H9 (cell line): ENCODE results near the gene SSPN. TPM values are rescaled to one million over a fixed set of nuclear protein-coding genes. Genes with fewer than 3 reads are reported as not detected.

Source experiments
- DNase-seq: peaks from one replicate; pipeline ENCODE4 v3.0.0-alpha.2; 2017
- H2AFZ ChIP-seq: one replicate; pipeline ENCODE4 v1.6.1; 2013; ENCODE audit warnings: mild to moderate bottlenecking, low read length, control low read depth, moderate library complexity
- H2AK5ac ChIP-seq: 2 replicates; pipeline ENCODE4 v1.6.1; 2013; ENCODE audit warnings: low read length, control low read depth, mixed read lengths; ENCODE audit not compliant: insufficient read length
- H2BK120ac ChIP-seq: one replicate; pipeline ENCODE4 v1.6.1; 2013; ENCODE audit warnings: low read depth, mild to moderate bottlenecking, low read length, control low read depth, inconsistent platforms; ENCODE audit not compliant: poor library complexity, severe bottlenecking
- H2BK12ac ChIP-seq: 2 replicates; pipeline ENCODE4 v1.6.1; 2013; ENCODE audit warnings: low read length, control low read depth, mixed read lengths, low read depth; ENCODE audit not compliant: insufficient read length
- H2BK15ac ChIP-seq: 2 replicates; pipeline ENCODE4 v1.6.1; 2013; ENCODE audit warnings: low read depth, low read length, control low read depth
- H2BK20ac ChIP-seq: one replicate; pipeline ENCODE4 v1.6.1; 2013; ENCODE audit warnings: low read depth, mild to moderate bottlenecking, low read length, control low read depth, inconsistent platforms; ENCODE audit not compliant: poor library complexity, severe bottlenecking
- H2BK5ac ChIP-seq: 2 replicates; pipeline ENCODE4 v1.6.1; 2013; ENCODE audit warnings: low read length, control low read depth, mixed read lengths; ENCODE audit not compliant: insufficient read length
- H3K14ac ChIP-seq: 2 replicates; pipeline ENCODE4 v1.6.1; 2013; ENCODE audit warnings: low read length, control low read depth; ENCODE audit not compliant: insufficient read depth
- H3K18ac ChIP-seq: 2 replicates; pipeline ENCODE4 v1.6.1; 2013; ENCODE audit warnings: low read depth, mild to moderate bottlenecking, mixed read lengths, low read length, control low read depth; ENCODE audit not compliant: insufficient read length
- H3K23ac ChIP-seq: 2 replicates; pipeline ENCODE4 v1.6.1; 2013; ENCODE audit warnings: low read length, control low read depth, mixed read lengths, low read depth; ENCODE audit not compliant: insufficient read length
- H3K23me2 ChIP-seq: 2 replicates; pipeline ENCODE4 v1.6.1; 2013; ENCODE audit warnings: low read depth, mild to moderate bottlenecking, mixed read lengths, low read length, control low read depth; ENCODE audit not compliant: insufficient read length, poor library complexity, severe bottlenecking
- H3K27ac ChIP-seq: 2 replicates; pipeline ENCODE4 v1.5.1; 2013; ENCODE audit warnings: low read length, control low read depth, mixed read lengths, low read depth; ENCODE audit not compliant: insufficient read length
- H3K27me3 ChIP-seq: 2 replicates; pipeline ENCODE4 v1.6.1; 2013; ENCODE audit warnings: low read length, control low read depth, inconsistent platforms; ENCODE audit not compliant: insufficient read depth
- H3K4ac ChIP-seq: 2 replicates; pipeline ENCODE4 v1.6.1; 2013; ENCODE audit warnings: low read depth, mild to moderate bottlenecking, control low read depth, inconsistent platforms, low read length, moderate library complexity
- H3K4me1 ChIP-seq: 2 replicates; pipeline ENCODE4 v1.6.1; 2013; ENCODE audit warnings: low read length, control low read depth, inconsistent platforms; ENCODE audit not compliant: insufficient read depth
- H3K4me2 ChIP-seq: 2 replicates; pipeline ENCODE4 v1.6.1; 2013; ENCODE audit warnings: low read length, control low read depth, mixed read lengths; ENCODE audit not compliant: insufficient read length, insufficient read depth
- H3K56ac ChIP-seq: 2 replicates; pipeline ENCODE4 v1.6.1; 2013; ENCODE audit warnings: low read depth, mild to moderate bottlenecking, mixed read lengths, low read length, control low read depth; ENCODE audit not compliant: insufficient read length
- H3K79me1 ChIP-seq: 2 replicates; pipeline ENCODE4 v1.6.1; 2013; ENCODE audit warnings: low read depth, mild to moderate bottlenecking, moderate library complexity, low read length, control low read depth, inconsistent platforms; ENCODE audit not compliant: insufficient read depth, poor library complexity, severe bottlenecking
- H3K79me2 ChIP-seq: 2 replicates; pipeline ENCODE4 v1.6.1; 2013; ENCODE audit warnings: low read length, control low read depth, inconsistent platforms; ENCODE audit not compliant: insufficient read depth
- H3K9ac ChIP-seq: 2 replicates; pipeline ENCODE4 v1.6.1; 2013; ENCODE audit warnings: low read length, control low read depth, mixed read lengths; ENCODE audit not compliant: insufficient read length; ENCODE audit errors: extremely low read depth
- H3K9me3 ChIP-seq: one replicate; pipeline ENCODE4 v1.6.1; 2013; ENCODE audit warnings: low read depth, low read length, inconsistent platforms; ENCODE audit not compliant: control insufficient read depth
- H3T11ph ChIP-seq: one replicate; pipeline ENCODE4 v1.6.1; 2013; ENCODE audit warnings: mild to moderate bottlenecking, low read length, control low read depth, inconsistent platforms
- H4K20me1 ChIP-seq: one replicate; pipeline ENCODE4 v1.6.1; 2013; ENCODE audit not compliant: control insufficient read depth, insufficient read length, insufficient read depth
- H4K5ac ChIP-seq: 2 replicates; pipeline ENCODE4 v1.6.1; 2013; ENCODE audit warnings: low read depth, mild to moderate bottlenecking, mixed read lengths, low read length, control low read depth; ENCODE audit not compliant: insufficient read length
- H4K8ac ChIP-seq: replicated peaks from 2 replicates; pipeline ENCODE4 v1.6.1; 2013; ENCODE audit warnings: low read length, control low read depth, mixed read lengths, low read depth; ENCODE audit not compliant: insufficient read length
- H4K91ac ChIP-seq: 2 replicates; pipeline ENCODE4 v1.6.1; 2013; ENCODE audit warnings: low read depth, mild to moderate bottlenecking, moderate library complexity, mixed read lengths, low read length, control low read depth; ENCODE audit not compliant: insufficient read length
- H3K27ac Mint-ChIP-seq, 3 experiments: 2 replicates in 2 of 3; 3 replicates in 1 of 3; pipeline ENCODE4 v1.8.0; 2020 to 2021; ENCODE audit warnings: mixed read lengths in 3 of 3, mild to moderate bottlenecking in 1 of 3, moderate library complexity in 1 of 3
- H3K27me3 Mint-ChIP-seq: 2 replicates; pipeline ENCODE4 v1.8.0; 2021; ENCODE audit warnings: low read depth, mild to moderate bottlenecking, moderate library complexity, mixed read lengths
- H3K36me3 Mint-ChIP-seq, 3 experiments: 2 replicates in 2 of 3; 3 replicates in 1 of 3; pipeline ENCODE4 v1.8.0; 2020 to 2021; ENCODE audit warnings: low read depth in 3 of 3, mixed read lengths in 3 of 3; ENCODE audit not compliant: insufficient read depth in 1 of 3
- H3K4me1 Mint-ChIP-seq, 2 experiments: 2 replicates each; pipeline ENCODE4 v1.8.0; 2020; ENCODE audit warnings: mixed read lengths in 2 of 2
- H3K4me3 Mint-ChIP-seq, 2 experiments: 2 replicates in 1 of 2; 3 replicates in 1 of 2; pipeline ENCODE4 v1.8.0; 2020 to 2021; ENCODE audit warnings: mild to moderate bottlenecking in 2 of 2, mixed read lengths in 2 of 2, moderate library complexity in 1 of 2
- H3K9me3 Mint-ChIP-seq, 2 experiments: 2 replicates in 1 of 2; 3 replicates in 1 of 2; pipeline ENCODE4 v1.8.0; 2020; ENCODE audit warnings: mild to moderate bottlenecking in 2 of 2, mixed read lengths in 2 of 2, moderate library complexity in 1 of 2
- CTCF ChIP-seq: fragments of 200-600 bp; sonication (generic); conservative IDR thresholded peaks from 3 replicates; pipeline ENCODE4 v1.8.0; 2021; ENCODE audit warnings: antibody characterized with exemption, mild to moderate bottlenecking
- WGBS: extraction: QIAGEN DNeasy Blood & Tissue Kit; methylation state at CpG from one replicate; pipeline ENCODE4 v1.1.7; 2013; ENCODE audit warnings: missing lambda C conversion rate, low lambda C conversion rate, mixed read lengths; ENCODE audit not compliant: insufficient read length; ENCODE audit errors: extremely low coverage; 5-methylcytosine and 5-hydroxymethylcytosine counted together
- total RNA-seq: library from RNA; stranded (reverse); gene quantifications from 2 replicates; pipeline ENCODE4 v1.2.1, GENCODE V29; 2021

Gene SSPN
- total RNA-seq, 1 experiment from 2014 or later, result 0.81 TPM

DNA sequence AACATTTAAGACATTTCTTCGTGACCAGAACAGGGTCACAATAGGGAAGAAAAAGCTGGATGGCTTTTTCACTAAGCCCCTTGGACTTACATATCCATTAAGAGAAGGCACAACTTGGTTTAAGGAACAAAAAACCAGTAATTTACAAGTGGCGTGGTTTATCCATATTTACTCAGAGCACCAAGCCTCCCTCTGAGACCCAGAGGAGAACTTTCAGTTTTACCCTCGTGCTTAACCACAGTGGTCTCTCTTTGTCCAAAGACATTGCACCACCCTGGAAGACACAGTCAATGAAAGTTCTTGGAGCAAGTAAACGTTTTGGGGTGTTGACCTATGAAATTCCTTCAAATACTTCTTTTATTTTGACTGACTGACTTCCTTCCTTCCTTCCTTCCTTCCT, 52.5 kb downstream of the SSPN start:
- no peak overlapping the region for H4K5ac ChIP-seq
- no peak overlapping the region for H3K27ac Mint-ChIP-seq
- no peak overlapping the region for H2AK5ac ChIP-seq
- H2AFZ ChIP-seq, result no peak overlapping the region
- H3K79me2 ChIP-seq, result no peaks in the 10 kb centered on the region
- H3K23me2 ChIP-seq, result no peaks in the 10 kb centered on the region
- H3K27me3 ChIP-seq, result no peaks in the 10 kb centered on the region
- H3K14ac ChIP-seq, result no peak overlapping the region
- H3K27ac ChIP-seq, result no peak overlapping the region
- H4K91ac ChIP-seq, result no peak overlapping the region
- no peak for TF ChIP-seq CTCF
- no peak overlapping the region for H2BK15ac ChIP-seq
- DNase-seq, result no peak
- H3K9me3 Mint-ChIP-seq, result peaks cover 12 to 13% of the 10 kb centered on the region in 2 experiments; a peak in 4 of 5 replicates
- no peak overlapping the region for H3K23ac ChIP-seq
- H3K27me3 Mint-ChIP-seq, result peaks cover 1% of the 10 kb centered on the region; the same call in 1 of the 2 replicates
- no peak overlapping the region for H3K18ac ChIP-seq
- H3K4ac ChIP-seq, result no peak overlapping the region
- H3K9ac ChIP-seq, result no peak overlapping the region
- no peak overlapping the region for H2BK120ac ChIP-seq
- H3K4me2 ChIP-seq, result no peak overlapping the region
- H3K56ac ChIP-seq, result no peak overlapping the region
- no peak overlapping the region for H3K4me3 Mint-ChIP-seq
- peaks cover 0 to 12% (median 8%) of the 10 kb centered on the region in 3 experiments; a peak in 4 of 7 replicates for H3K36me3 Mint-ChIP-seq
- no peak overlapping the region for H4K8ac ChIP-seq
- H3T11ph ChIP-seq, result no peak overlapping the region
- no peak overlapping the region for H2BK20ac ChIP-seq
- WGBS, result no CpG with 5 or more reads among the region's 4 CpGs
- no peaks in the 10 kb centered on the region for H3K79me1 ChIP-seq
- no peaks in the 10 kb centered on the region for H3K4me1 ChIP-seq
- H2BK12ac ChIP-seq, result no peak overlapping the region
- H4K20me1 ChIP-seq, result no peaks in the 10 kb centered on the region
- no peaks in the 10 kb centered on the region for H3K9me3 ChIP-seq
- H3K4me1 Mint-ChIP-seq, result no peaks in the 10 kb centered on the region
- no peak overlapping the region for H2BK5ac ChIP-seq
